Right kidney (tissue), 1 donor: ENCODE data around the gene TM4SF5.
"Not testable (repeated sequence)": the region's sequence is repeated elsewhere in the genome, so short reads cannot be mapped to it uniquely, and the experiment has no call there.

Source experiments
- DNase-seq: peaks from one replicate; pipeline ENCODE4 v3.0.0-alpha.2; 2016

Gene TM4SF5

GRCh38 chr17:4827399-4827798 is 55.7 kb downstream of the TM4SF5 start:
- no peak for DNase-seq

GRCh38 chr17:4832829-4833177 is 61.1 kb downstream of the TM4SF5 start:
- not testable (repeated sequence) for DNase-seq
